Naive B cell (primary cell): Measurements from ENCODE around the gene SLC28A1. TPM values are rescaled to one million over a fixed set of nuclear protein-coding genes. Genes with fewer than 3 reads are reported as not detected.

Experiments
- ATAC-seq, 2 donors: fragments of 150-1000 bp; cut with Tn5 transposase; 2 replicates each; pipeline ENCODE4 v1.10.0; 2021; ENCODE audit warnings: low read depth in 2 of 2, mild to moderate bottlenecking in 2 of 2, moderate library complexity in 2 of 2
- DNase-seq: peaks from one replicate; pipeline ENCODE4 v3.0.0; 2022
- H3K27ac Mint-ChIP-seq, 6 donors: one replicate each; pipeline ENCODE4 v1.8.0; 2020 to 2022; ENCODE audit warnings: mild to moderate bottlenecking in 6 of 6, mixed read lengths in 6 of 6, moderate library complexity in 5 of 6, inconsistent platforms in 2 of 6
- H3K27me3 Mint-ChIP-seq, 3 donors: one replicate each; pipeline ENCODE4 v1.8.0; 2021 to 2022; ENCODE audit warnings: mixed read lengths in 3 of 3, mild to moderate bottlenecking in 1 of 3
- H3K36me3 Mint-ChIP-seq, 2 donors: one replicate each; pipeline ENCODE4 v1.8.0; 2020 to 2022; ENCODE audit warnings: mixed read lengths in 2 of 2, inconsistent platforms in 1 of 2, mild to moderate bottlenecking in 1 of 2
- H3K4me1 Mint-ChIP-seq, 3 donors: one replicate each; pipeline ENCODE4 v1.8.0; 2020 to 2022; ENCODE audit warnings: mixed read lengths in 3 of 3, inconsistent platforms in 1 of 3, mild to moderate bottlenecking in 1 of 3, moderate library complexity in 1 of 3
- H3K4me3 Mint-ChIP-seq, 8 donors: one replicate each; pipeline ENCODE4 v1.8.0; 2020 to 2022; ENCODE audit warnings: mild to moderate bottlenecking in 8 of 8, mixed read lengths in 8 of 8, moderate library complexity in 8 of 8, inconsistent platforms in 2 of 8
- H3K9me3 Mint-ChIP-seq, 7 donors: one replicate each; pipeline ENCODE4 v1.8.0; 2020 to 2022; ENCODE audit warnings: mixed read lengths in 7 of 7, mild to moderate bottlenecking in 5 of 7, inconsistent platforms in 2 of 7, moderate library complexity in 1 of 7
- polyA plus RNA-seq, 6 donors: library from polyadenylated mRNA; unstranded; fragments of 300-500 nt; fragmentation: Illumina TruSeq; gene quantifications; one replicate each; pipeline ENCODE4 v1.2.3, GENCODE V29; 2021; ENCODE audit warnings: low read depth in 6 of 6

SLC28A1 gene
- polyA plus RNA-seq, 6 donors from 2014 or later: not detected

DNA sequence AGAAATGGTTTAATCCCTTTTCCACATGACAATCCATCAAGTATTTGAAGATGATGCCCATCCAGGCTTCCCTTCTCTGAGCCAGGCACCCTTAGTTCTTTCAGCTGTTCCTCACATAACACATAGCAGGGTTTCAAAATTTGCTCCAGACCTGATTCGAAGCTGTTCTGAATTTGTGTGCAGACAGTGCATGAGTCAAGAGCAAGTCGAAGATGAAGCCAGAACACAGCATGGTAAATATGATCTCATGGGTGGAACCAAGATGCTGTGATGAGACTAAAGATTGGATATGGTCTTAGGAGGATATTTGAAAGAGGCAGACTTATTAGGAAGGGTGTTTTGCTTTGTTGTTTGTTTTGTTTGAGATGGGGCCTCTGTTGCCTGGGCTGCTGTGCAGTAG lies 64.6 kb downstream of the SLC28A1 start:
- DNase-seq (no peak), ATAC-seq (no peak)
- Mint-ChIP-seq H3K36me3 (peaks cover 0 to 5% of the 10 kb centered on the region in 2 donors), H3K27me3 (peaks cover 5 to 30% (median 7%) of the 10 kb centered on the region in 3 donors), H3K4me1 (no peaks in the 10 kb centered on the region), H3K9me3 (no peaks in the 10 kb centered on the region), H3K27ac (no peak overlapping the region), H3K4me3 (no peak overlapping the region)

DNA sequence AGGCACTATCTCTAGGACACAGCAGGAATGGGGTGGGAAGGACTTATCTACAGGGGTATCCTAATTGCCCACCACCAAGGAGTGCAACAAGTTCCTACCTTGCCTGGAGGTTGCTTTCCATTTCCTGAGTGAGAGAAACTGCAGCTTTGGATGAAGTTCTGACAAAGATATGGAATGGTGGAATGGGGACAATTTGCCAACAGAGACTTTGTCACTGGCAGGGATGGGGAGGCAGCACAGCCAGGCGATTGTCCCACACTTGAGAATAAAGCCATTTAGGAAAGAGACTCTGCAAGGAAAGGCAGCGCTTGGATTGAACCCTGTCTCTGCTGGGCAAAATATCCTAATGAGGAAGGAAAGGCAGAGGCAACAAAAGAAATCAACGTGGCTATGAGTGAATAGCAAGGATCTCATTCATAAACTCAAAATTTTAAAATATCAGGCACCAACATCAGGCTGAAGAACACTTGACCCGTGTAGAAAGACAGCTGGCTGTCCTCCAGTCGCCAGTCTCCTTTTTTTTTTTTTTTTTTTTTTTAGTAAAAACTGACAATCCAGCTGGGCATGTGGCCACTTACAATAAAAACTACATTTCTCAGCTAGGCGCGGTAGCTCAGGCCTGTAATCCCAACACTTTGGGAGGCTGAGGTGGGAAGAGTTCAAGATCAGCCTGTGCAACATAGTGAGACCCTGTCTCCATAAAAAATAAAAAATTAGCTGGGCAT lies 65.5 kb downstream of the SLC28A1 start:
- DNase-seq: no peak
- no peaks in the 10 kb centered on the region for H3K9me3 Mint-ChIP-seq
- H3K36me3 Mint-ChIP-seq: peaks cover 0 to 5% of the 10 kb centered on the region in 2 donors
- ATAC-seq: no peak
- peak overlapping the region in 1 of 8 donors; percentile 21 for H3K4me3 Mint-ChIP-seq
- H3K27ac Mint-ChIP-seq: no peak overlapping the region
- H3K27me3 Mint-ChIP-seq: peaks cover 5 to 30% (median 7%) of the 10 kb centered on the region in 3 donors
- H3K4me1 Mint-ChIP-seq: no peaks in the 10 kb centered on the region

DNA sequence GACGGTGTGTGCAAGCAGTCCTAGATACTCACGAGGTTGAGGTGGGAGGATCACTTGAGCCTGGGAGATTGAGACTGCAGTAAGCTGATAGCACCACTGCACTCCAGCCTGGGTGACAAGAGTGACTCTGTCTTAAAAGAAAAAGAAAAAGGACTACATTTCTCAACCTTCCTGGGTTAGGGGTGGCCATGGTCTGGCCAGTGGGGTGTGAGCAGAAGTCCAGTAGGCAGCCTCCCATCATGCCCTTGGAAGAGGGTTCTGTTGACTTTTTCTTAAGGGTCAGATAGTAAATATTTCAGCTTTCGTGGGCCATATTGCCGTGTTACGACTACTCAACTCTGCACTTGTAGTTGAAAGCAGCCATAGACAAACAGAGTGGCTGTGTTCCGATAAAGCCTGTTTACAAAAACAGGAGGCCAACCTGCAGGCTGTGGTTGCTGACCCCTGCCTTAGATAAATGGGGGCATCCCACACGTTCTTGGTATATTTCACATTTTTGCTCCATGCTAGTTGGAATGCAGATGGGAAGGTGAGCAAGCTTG lies 66.2 kb downstream of the SLC28A1 start:
- Mint-ChIP-seq H3K36me3 (peaks cover 0 to 5% of the 10 kb centered on the region in 2 donors), H3K27me3 (peaks cover 5 to 30% (median 8%) of the 10 kb centered on the region in 3 donors), H3K4me3 (no peak overlapping the region), H3K4me1 (peaks cover 0 to 4% (median 4%) of the 10 kb centered on the region in 3 donors), H3K27ac (peak overlapping the region in 1 of 6 donors; percentile 12), H3K9me3 (no peaks in the 10 kb centered on the region)
- no peak for ATAC-seq
- no peak for DNase-seq

DNA sequence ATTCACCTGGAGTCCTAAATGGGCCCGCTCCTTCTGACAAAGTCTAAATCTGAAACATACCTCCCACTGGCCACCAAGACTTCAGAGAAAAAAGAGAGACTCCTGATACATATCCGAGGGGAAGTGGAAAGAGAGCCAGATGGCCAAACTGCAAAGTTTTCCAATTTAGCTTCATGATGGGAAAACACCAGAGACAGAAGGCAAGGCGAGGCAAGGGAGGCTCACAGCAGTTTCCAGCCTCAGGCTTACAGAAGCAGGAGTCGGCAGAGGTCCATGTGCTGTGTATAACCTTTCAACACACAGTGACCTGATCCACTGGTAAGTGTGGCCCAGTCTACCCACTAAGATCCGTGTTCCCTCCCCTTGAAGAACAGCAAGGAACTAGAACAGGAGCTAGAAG lies 67.3 kb downstream of the SLC28A1 start:
- ATAC-seq (no peak), DNase-seq (no peak)
- no peak overlapping the region for H3K4me3 Mint-ChIP-seq
- H3K27ac Mint-ChIP-seq: no peak overlapping the region
- H3K36me3 Mint-ChIP-seq: peaks cover 0 to 5% of the 10 kb centered on the region in 2 donors
- peaks cover 7 to 11% (median 8%) of the 10 kb centered on the region in 3 donors for H3K4me1 Mint-ChIP-seq
- H3K9me3 Mint-ChIP-seq: no peaks in the 10 kb centered on the region
- H3K27me3 Mint-ChIP-seq: peaks cover 9 to 40% (median 16%) of the 10 kb centered on the region in 3 donors

DNA sequence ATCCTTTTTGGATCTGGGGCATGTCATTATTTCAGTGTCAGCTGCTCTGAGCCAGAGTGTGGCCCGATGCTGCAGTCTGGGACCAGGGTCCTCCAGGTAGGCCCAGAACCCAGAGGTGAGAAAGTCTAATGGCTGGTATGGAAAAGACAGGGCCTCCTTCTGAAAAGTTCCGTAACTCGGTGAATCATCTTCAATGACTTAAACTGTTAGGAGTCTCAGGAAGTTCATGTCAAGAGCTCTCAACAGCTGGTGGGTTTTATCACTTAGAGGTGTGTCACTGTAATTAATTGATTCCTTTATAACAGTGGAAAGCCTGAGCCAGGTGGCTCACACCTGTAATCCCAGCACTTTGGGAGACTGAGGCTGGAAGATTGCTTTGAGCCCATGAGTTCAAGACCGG lies 68.7 kb downstream of the SLC28A1 start:
- ATAC-seq (no peak), DNase-seq (no peak)
- H3K27me3 Mint-ChIP-seq: peaks cover 9 to 39% (median 14%) of the 10 kb centered on the region in 3 donors
- H3K36me3 Mint-ChIP-seq: peaks cover 0 to 5% of the 10 kb centered on the region in 2 donors
- no peaks in the 10 kb centered on the region for H3K9me3 Mint-ChIP-seq
- peak overlapping the region in 1 of 6 donors; percentile 53 for H3K27ac Mint-ChIP-seq
- H3K4me1 Mint-ChIP-seq: peaks cover 7 to 11% (median 8%) of the 10 kb centered on the region in 3 donors
- H3K4me3 Mint-ChIP-seq: no peak overlapping the region

DNA sequence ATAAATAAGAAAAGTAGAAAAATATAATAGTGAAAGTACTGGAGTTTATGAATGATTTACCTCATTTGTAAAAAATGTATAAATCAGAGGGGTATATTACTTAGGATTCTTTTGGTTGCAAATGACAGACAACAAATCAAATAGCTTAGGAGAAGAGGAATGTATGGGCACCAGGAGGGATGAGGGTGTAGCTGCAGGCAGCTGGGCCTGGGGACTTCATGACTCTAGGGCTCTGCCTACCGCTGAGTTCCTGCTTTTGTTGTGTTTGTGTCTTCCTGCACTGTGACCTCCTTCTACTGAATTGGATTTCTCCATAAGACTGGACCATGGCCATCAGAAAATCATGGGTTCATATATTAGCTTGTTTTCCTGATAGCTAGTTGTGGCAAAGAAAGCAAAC lies 69.3 kb downstream of the SLC28A1 start:
- no peak for ATAC-seq
- Mint-ChIP-seq H3K27ac (no peak overlapping the region), H3K27me3 (peaks cover 9 to 39% (median 14%) of the 10 kb centered on the region in 3 donors), H3K36me3 (peaks cover 0 to 5% of the 10 kb centered on the region in 2 donors), H3K4me3 (no peak overlapping the region), H3K4me1 (peaks cover 7 to 11% (median 8%) of the 10 kb centered on the region in 3 donors), H3K9me3 (no peaks in the 10 kb centered on the region)
- no peak for DNase-seq

DNA sequence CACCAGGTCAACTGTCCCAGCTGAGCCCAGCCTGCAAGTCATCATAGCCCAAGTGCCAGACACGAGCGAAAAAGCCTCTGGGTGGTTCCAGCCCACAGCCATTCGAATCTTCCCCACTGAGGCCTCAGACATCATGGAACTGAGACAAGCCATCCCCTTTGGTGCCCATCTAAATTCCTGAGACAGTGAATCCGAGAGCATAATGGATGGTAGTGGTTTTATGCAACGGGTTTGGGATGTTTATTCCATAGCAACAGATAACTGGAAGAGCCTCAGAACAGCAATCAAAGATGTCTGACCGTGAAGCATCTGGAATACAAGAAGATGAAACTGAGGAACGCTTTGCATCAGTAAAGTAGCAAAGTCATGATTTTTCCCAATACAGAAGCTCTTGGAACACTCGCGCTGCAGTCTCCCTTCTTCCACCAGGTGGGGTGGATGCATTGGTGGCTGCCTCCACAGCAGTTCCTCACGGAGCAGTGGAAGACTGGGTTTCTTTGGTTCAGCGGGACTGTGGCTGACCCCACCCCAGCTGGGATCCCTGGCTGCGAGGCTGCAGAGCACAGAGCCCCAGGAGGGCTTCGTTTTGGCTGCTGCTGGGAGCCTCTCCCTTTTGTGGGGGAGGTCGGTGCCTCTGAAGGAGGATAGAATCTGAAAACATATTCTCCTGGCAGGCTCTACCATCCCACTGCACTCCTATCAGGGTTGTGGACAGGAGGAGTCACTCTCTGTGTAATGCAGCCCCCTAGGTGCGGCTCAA lies 70.8 kb downstream of the SLC28A1 start:
- H3K9me3 Mint-ChIP-seq: no peaks in the 10 kb centered on the region
- DNase-seq (peak; percentile 26), ATAC-seq (peak; percentile 59 to 70)
- H3K27ac Mint-ChIP-seq: peak overlapping the region in 1 of 6 donors; percentile 50
- H3K4me3 Mint-ChIP-seq: peak overlapping the region in 3 of 8 donors; percentile 7 to 58 (median 29)
- H3K4me1 Mint-ChIP-seq: peaks cover 13 to 18% (median 15%) of the 10 kb centered on the region in 3 donors
- peaks cover 10 to 26% (median 14%) of the 10 kb centered on the region in 3 donors for H3K27me3 Mint-ChIP-seq
- H3K36me3 Mint-ChIP-seq: no peaks in the 10 kb centered on the region

DNA sequence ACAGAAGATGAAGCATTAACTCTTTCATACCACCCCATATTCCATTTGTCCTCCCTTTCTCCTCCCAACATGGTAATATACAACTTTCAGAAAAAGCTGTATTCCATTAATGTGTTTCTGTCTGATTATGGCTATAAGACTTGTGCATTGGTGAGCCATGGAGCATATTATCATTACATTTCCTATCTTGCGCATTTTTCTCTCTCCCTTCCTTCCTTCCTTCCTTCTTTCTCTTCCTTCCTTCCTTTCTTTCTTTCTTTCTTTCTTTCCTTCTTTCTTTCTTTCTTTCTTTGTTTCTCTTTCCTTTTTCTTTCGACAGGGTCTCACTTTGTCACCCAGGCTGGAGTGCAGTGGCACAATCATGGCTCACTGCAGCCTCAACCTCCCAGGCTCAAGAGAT lies 71.7 kb downstream of the SLC28A1 start:
- Mint-ChIP-seq H3K27ac (no peak overlapping the region), H3K36me3 (no peaks in the 10 kb centered on the region), H3K9me3 (no peaks in the 10 kb centered on the region), H3K27me3 (peaks cover 10 to 19% (median 14%) of the 10 kb centered on the region in 3 donors), H3K4me3 (peak overlapping the region in 1 of 8 donors; percentile 52), H3K4me1 (peaks cover 15 to 18% (median 16%) of the 10 kb centered on the region in 3 donors)
- ATAC-seq (no peak), DNase-seq (no peak)

DNA sequence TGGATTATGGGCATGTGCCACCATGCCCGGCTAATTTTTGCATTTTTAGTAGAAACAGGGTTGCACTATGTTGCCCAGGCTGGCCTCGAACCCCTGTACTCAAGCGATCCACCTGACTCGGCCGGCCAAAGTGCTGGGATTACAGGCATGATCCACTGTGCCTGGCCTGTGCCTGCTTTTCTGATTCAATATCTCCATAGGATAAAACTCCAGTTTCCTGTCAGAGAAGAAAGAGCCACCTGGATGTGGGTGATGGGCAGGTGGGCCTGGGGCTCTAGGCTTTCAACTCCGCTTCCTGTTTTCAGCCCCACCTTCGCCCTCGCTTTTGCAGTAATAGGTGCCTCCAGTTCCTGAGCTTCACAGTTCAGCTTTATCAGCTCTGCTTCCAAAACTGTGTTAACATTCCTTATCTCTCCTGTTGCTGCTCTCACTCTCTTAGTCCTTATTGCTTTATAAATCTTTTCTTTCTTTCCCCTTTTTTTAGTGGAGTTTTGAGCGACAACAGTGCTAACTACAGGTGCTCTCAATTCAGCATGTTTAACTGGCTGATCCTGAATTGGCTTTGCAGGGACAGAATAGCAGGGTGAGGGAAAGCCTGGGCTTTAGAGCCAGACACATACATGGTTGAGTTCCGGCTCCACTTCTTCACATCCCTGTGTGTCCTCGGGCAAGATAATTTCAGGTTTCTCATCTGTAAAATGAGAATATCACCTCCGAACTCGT lies 76.1 kb downstream of the SLC28A1 start:
- Mint-ChIP-seq H3K4me1 (peaks cover 13 to 15% (median 15%) of the 10 kb centered on the region in 3 donors), H3K27me3 (peaks cover 10 to 29% (median 22%) of the 10 kb centered on the region in 3 donors), H3K9me3 (peaks cover 0 to 2% (median 0%) of the 10 kb centered on the region in 7 donors), H3K27ac (no peak overlapping the region), H3K36me3 (no peaks in the 10 kb centered on the region), H3K4me3 (no peak overlapping the region)
- no peak for DNase-seq
- ATAC-seq: no peak

DNA sequence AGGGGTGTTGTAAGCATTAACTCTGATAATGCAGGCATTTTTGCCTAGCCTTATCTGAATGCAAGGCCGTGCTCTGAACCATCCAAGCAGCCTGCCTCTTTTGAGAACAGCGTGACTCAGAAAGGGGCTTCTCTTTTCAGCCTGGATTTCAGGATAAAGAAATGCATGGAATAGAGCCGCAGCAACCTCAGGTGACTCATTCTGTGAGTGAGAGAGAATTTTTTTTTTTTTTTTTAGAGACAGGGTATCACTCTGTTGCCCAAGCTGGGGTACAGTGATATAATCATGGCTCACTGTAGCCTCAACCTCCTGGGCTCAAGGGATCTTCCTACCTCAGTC lies 76.6 kb downstream of the SLC28A1 start:
- no peak overlapping the region for H3K27ac Mint-ChIP-seq
- ATAC-seq: no peak
- H3K4me1 Mint-ChIP-seq: peaks cover 9 to 11% (median 10%) of the 10 kb centered on the region in 3 donors
- peaks cover 0 to 2% (median 0%) of the 10 kb centered on the region in 7 donors for H3K9me3 Mint-ChIP-seq
- no peaks in the 10 kb centered on the region for H3K36me3 Mint-ChIP-seq
- peaks cover 7 to 24% (median 16%) of the 10 kb centered on the region in 3 donors for H3K27me3 Mint-ChIP-seq
- no peak overlapping the region for H3K4me3 Mint-ChIP-seq
- DNase-seq: no peak

DNA sequence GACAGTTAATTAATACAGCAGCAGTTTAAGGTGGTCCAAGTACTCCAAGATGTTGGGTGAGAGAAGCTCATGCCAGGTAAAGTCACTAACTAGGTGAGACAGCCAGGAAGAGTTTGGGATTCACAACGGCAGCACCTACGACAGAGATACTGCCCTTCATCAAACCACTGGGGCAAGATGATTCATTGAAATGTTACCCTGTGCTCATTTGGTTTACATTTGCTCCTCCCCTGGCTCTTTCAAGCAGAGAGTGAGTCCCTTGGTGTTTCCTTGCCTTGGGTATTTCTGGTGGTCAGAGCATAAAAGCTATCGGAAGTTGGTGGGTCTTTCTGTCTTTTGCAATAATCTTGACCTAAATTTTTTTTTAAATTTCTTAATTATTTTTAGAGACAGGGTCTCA lies 77.2 kb downstream of the SLC28A1 start:
- no peak overlapping the region for H3K4me3 Mint-ChIP-seq
- H3K27ac Mint-ChIP-seq: no peak overlapping the region
- H3K27me3 Mint-ChIP-seq: peaks cover 6 to 18% (median 13%) of the 10 kb centered on the region in 3 donors
- ATAC-seq: no peak
- H3K4me1 Mint-ChIP-seq: peaks cover 7 to 9% (median 7%) of the 10 kb centered on the region in 3 donors
- no peak for DNase-seq
- H3K36me3 Mint-ChIP-seq: no peaks in the 10 kb centered on the region
- H3K9me3 Mint-ChIP-seq: peaks cover 0 to 6% (median 4%) of the 10 kb centered on the region in 7 donors

DNA sequence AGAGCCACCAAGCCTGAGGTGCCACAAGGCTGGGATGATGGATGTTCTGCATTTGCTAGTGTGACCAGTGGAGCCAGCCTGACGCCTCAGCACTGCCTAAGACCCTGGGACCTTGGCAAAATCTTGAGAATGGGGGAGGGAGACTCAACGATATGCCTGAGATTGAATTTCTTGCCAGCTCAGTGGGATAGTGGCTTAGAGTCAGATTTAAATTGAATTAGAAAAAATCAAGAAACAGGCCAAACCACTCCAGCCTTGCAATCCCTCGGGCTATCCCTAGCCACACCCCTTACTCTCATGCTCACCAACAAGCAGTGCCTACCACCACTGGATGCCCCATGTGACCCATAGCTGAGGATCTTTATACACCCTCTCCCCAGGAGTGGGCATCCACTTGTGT lies 78.5 kb downstream of the SLC28A1 start:
- ATAC-seq: no peak
- no peaks in the 10 kb centered on the region for H3K36me3 Mint-ChIP-seq

DNA sequence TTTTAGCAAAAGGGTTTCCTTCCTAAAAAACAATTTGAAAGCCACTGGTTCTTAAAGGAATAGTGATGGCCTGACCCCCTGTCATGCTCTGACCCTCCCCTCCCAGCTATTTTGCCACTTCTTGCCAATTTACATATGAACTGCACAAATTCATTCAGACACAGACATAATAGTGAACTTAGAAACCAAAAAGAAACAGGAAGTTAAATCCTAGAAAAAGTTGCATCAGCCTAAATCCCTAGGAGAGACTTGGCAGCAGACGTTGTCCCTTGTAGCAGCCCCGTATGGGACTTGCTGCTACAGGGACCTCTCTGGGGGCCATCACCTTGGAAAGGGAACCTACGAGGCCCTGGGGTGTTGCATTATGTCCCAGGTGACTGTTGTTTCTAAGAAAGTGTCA lies 82.9 kb downstream of the SLC28A1 start:
- Mint-ChIP-seq H3K9me3 (peaks cover 0 to 6% (median 4%) of the 10 kb centered on the region in 7 donors), H3K27me3 (peaks cover 3 to 13% (median 9%) of the 10 kb centered on the region in 3 donors), H3K4me1 (no peaks in the 10 kb centered on the region), H3K27ac (peak overlapping the region in 1 of 6 donors; percentile 23), H3K36me3 (no peaks in the 10 kb centered on the region), H3K4me3 (no peak overlapping the region)
- no peak for DNase-seq
- ATAC-seq: no peak

More for the DNA sequence above, 78.5 kb downstream of the SLC28A1 start:
- Mint-ChIP-seq H3K27ac (no peak overlapping the region), H3K9me3 (peaks cover 0 to 6% (median 4%) of the 10 kb centered on the region in 7 donors), H3K4me3 (no peak overlapping the region), H3K27me3 (peaks cover 6 to 9% (median 7%) of the 10 kb centered on the region in 3 donors), H3K4me1 (peaks cover 7 to 9% (median 7%) of the 10 kb centered on the region in 3 donors)
- DNase-seq: no peak
